ENCODE measurements around the gene CCDC142.
"Not testable (repeated sequence)": the region's sequence is repeated elsewhere in the genome, so short reads cannot be mapped to it uniquely, and the experiment has no call there.

CCDC142 gene

GRCh38 chr2:74470742-74471141, 12.1 kb downstream of the CCDC142 start:
- not testable (repeated sequence) for FAIRE-seq

GRCh38 chr2:74464406-74464805, 18.4 kb downstream of the CCDC142 start:
- FAIRE-seq = no peak

GRCh38 chr2:74462786-74463105, 20.1 kb downstream of the CCDC142 start:
- FAIRE-seq = no peak

- FAIRE-seq = no peak
Observed at GRCh38 chr2:74462054-74462785, 20.6 kb downstream of the CCDC142 start.

- FAIRE-seq = no peak
Observed at GRCh38 chr2:74461187-74462053, 21.4 kb downstream of the CCDC142 start.

- FAIRE-seq = not testable (repeated sequence)
Observed at GRCh38 chr2:74460187-74460586, 22.6 kb downstream of the CCDC142 start.

GRCh38 chr2:74459503-74460118, 23.2 kb downstream of the CCDC142 start:
- FAIRE-seq = not testable (repeated sequence)

GRCh38 chr2:74458938-74459363, 23.8 kb downstream of the CCDC142 start:
- FAIRE-seq = no peak

GRCh38 chr2:74458132-74458937, 24.5 kb downstream of the CCDC142 start, which contains the start of gene WBP1:
Gene WBP1, plus strand, starts transcription at chr2:74458438. Its CDS starts 165 bp downstream, at chr2:74458603.
- peak; percentile 83 for FAIRE-seq

GRCh38 chr2:74457549-74458131, 25.2 kb downstream of the CCDC142 start:
- no peak for FAIRE-seq

GRCh38 chr2:74457129-74457548, 25.7 kb downstream of the CCDC142 start:
- no peak for FAIRE-seq

- FAIRE-seq = peak; percentile 45
Observed at GRCh38 chr2:74454654-74455511, 27.9 kb downstream of the CCDC142 start, which contains the start of gene INO80B. Gene INO80B, plus strand, starts transcription at chr2:74455087. Its CDS starts 30 bp downstream, at chr2:74455117.

- FAIRE-seq = no peak
Observed at GRCh38 chr2:74450570-74451190, 32.1 kb downstream of the CCDC142 start.

- no peak for FAIRE-seq
Observed at GRCh38 chr2:74448771-74449170, 34.0 kb downstream of the CCDC142 start.

GRCh38 chr2:74447230-74447999, 35.4 kb downstream of the CCDC142 start:
- no peak for FAIRE-seq

- no peak for FAIRE-seq
Observed at GRCh38 chr2:74444498-74445318, 38.1 kb downstream of the CCDC142 start.

- FAIRE-seq = not testable (repeated sequence)
Observed at GRCh38 chr2:74442483-74443297, 40.1 kb downstream of the CCDC142 start.

All from colon (tissue), 2 donors.